Stimulated activated naive CD8-positive, alpha-beta T cell treated with anti-CD3 and anti-CD28 coated beads, Interleukin-15, Interleukin-2, amounts not matched to agents 100 ng/mL and 50 ng/mL, for 24 hours (primary cell): ENCODE measurements around the gene RAD54L2.
A peak's percentile ranks its signal among the peaks of the same experiment; 100 is the strongest.
"Not testable (repeated sequence)": the region's sequence is repeated elsewhere in the genome, so short reads cannot be mapped to it uniquely, and the experiment has no call there.

Experiments
- H3K27ac Mint-ChIP-seq: one replicate; pipeline ENCODE4 v1.8.0; 2021; ENCODE audit warnings: mild to moderate bottlenecking, mixed read lengths
- H3K27me3 Mint-ChIP-seq: one replicate; pipeline ENCODE4 v1.8.0; 2021; ENCODE audit warnings: mixed read lengths
- H3K36me3 Mint-ChIP-seq: one replicate; pipeline ENCODE4 v1.8.0; 2021; ENCODE audit warnings: low read depth, mixed read lengths
- H3K4me1 Mint-ChIP-seq: one replicate; pipeline ENCODE4 v1.8.0; 2021; ENCODE audit warnings: low read depth, mixed read lengths
- H3K4me3 Mint-ChIP-seq: one replicate; pipeline ENCODE4 v1.8.0; 2021; ENCODE audit warnings: mild to moderate bottlenecking, mixed read lengths
- H3K9me3 Mint-ChIP-seq: one replicate; pipeline ENCODE4 v1.8.0; 2021; ENCODE audit warnings: mixed read lengths

RAD54L2 gene

GRCh38 chr3:51524874-51525273 lies 13.6 kb upstream of the RAD54L2 start:
- H3K9me3 Mint-ChIP-seq, H3K4me3 Mint-ChIP-seq, H3K36me3 Mint-ChIP-seq, H3K27me3 Mint-ChIP-seq, H3K4me1 Mint-ChIP-seq, H3K27ac Mint-ChIP-seq: not testable (repeated sequence)

DNA sequence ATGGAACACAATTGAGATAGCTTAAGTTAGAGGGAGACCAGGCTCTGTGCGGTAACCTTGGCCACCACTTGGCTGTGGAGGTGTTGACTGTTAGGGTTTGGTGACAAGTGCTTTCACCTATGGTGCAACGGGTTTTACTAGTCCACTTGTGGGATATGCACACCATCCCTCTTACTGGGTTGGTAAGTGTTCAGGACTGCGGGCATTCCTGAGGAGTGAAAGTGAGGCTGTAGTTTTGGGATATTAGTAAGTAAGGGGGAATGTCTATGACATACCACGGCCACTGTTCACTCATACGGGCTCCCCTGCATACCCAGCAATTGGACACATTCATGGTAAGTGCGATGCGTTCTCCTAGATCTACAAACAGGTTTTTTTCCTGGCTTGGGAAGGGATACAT lies 8.0 kb upstream of the RAD54L2 start:
- Mint-ChIP-seq H3K27ac (no peak overlapping the region), H3K9me3 (no peaks in the 10 kb centered on the region), H3K4me3 (no peak overlapping the region), H3K4me1 (no peaks in the 10 kb centered on the region), H3K36me3 (no peaks in the 10 kb centered on the region), H3K27me3 (no peaks in the 10 kb centered on the region)

DNA sequence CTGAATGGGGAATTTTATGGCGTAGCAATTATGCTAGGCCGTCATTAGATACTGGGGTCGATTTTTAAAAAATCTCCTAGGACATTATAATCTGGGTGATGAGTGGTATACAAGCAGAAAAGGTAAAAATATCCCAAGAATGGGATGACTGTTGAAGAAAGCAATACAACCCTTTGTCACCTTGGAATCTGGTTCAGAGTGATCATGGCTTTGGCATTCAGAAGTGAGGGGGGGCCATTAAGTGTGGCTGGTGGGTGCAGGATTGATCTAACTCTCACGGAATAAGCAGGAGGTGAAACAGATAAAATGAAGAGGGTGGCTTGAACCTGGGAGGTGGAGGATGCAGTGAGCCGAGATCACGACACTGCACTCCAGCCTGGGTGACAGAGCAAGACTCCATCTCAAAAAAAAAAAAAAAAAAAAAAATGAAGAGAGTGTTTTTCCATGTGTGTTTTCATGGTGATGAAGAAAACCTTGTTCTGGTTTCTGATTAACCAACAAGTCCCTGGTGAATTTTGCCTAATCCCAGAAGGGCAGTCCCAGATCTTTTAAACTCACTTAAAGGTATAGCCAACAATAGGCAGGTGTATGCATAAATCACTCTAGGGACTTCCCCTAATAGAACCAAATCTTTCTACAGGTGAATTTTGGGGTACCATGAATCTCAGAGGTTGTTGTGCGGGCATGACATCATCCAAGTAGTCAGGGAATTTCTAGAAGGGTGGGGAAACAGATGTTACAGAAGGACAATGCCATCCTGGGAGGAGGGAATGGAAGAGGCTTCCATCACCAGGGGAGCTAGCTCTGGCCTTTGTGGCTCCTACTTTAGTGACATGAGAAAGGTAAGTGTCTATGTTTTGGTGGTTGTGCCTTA lies 3.1 kb upstream of the RAD54L2 start:
- no peak overlapping the region for H3K27ac Mint-ChIP-seq
- no peaks in the 10 kb centered on the region for H3K27me3 Mint-ChIP-seq
- H3K4me1 Mint-ChIP-seq: peaks cover 26% of the 10 kb centered on the region
- peak overlapping the region; percentile 6 for H3K4me3 Mint-ChIP-seq
- no peaks in the 10 kb centered on the region for H3K9me3 Mint-ChIP-seq
- no peaks in the 10 kb centered on the region for H3K36me3 Mint-ChIP-seq

GRCh38 chr3:51537631-51538030 lies 888 bp upstream of the RAD54L2 start:
- H3K9me3 Mint-ChIP-seq, H3K27me3 Mint-ChIP-seq: not testable (repeated sequence)
- Mint-ChIP-seq H3K4me1 (peaks cover 37% of the 10 kb centered on the region), H3K36me3 (peaks cover 10% of the 10 kb centered on the region), H3K4me3 (peak overlapping the region; percentile 92), H3K27ac (peak overlapping the region; percentile 97)

DNA sequence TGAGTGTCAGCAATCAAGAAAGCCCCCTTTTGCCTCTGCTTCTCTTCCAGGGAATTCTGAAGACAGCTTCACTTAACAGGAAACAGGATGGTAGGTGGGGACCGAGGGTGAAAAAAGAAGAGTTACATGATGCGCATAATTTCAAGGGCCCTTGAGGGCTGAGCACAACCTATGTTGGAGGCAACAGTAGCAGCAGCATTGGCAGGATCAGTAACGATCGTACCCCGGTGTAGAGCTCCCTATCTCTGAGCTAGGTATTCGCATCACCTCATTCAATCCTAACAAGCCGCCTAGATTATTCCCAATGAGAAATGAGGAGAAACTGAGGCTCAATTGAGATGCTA lies 432 bp upstream of the RAD54L2 start:
- Mint-ChIP-seq H3K4me3 (peak overlapping the region; percentile 92), H3K27ac (peak overlapping the region; percentile 97), H3K27me3 (no peaks in the 10 kb centered on the region), H3K36me3 (peaks cover 10% of the 10 kb centered on the region), H3K4me1 (peaks cover 37% of the 10 kb centered on the region), H3K9me3 (no peaks in the 10 kb centered on the region)

DNA sequence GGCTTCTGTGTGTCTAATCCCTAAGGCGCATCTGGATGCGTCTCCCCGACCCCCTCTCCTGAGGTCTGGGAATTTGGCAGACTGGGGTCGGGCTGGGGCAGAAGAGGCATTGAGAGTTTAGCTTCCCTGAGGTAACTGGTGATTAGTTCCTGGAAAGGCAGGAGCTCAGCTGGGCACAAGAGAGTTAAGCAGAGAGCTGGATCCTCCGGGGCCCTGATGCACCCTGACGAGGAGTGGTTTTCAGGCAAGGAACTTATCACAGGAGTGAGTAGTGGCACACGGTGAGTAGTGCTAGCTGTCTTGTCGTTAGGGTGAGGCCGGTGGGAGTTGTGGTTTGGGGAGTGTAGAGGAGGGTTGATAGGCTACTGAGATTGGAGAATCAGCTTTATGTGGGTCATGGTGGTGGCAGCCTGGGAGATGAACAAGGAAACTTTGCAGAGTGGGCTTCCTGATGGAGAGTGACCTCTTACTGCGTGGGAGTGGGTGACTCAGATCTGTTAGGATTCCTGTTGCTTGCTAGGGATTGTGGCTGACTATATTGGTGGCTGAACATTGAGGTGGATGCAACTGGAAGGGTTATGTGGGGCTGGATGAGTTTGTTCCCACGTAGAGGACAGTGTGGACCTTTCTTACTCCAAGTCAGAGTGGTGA lies 897 bp downstream of the RAD54L2 start:
- peak overlapping the region; percentile 96 for H3K27ac Mint-ChIP-seq
- H3K4me3 Mint-ChIP-seq: peak overlapping the region; percentile 89
- H3K9me3 Mint-ChIP-seq: no peaks in the 10 kb centered on the region
- peaks cover 37% of the 10 kb centered on the region for H3K4me1 Mint-ChIP-seq
- H3K36me3 Mint-ChIP-seq: peaks cover 15% of the 10 kb centered on the region
- no peaks in the 10 kb centered on the region for H3K27me3 Mint-ChIP-seq

DNA sequence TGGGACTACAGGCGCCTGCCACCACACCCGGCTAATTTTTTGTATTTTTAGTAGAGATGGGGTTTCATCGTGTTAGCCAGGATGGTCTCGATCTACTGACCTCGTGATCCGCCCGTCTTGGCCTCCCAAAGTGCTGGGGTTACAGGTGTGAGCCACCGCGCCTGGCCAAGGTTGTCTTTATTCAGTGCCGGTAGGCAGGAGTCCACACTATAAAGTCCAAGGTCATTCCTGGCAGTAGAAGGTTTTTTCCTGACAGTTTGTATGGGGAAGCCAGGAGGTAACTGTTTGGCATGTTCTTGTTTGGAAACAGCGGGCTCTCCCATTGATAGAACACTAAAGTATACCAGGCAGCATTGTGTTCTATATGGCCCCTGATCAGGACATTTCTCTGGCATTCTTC lies 4.1 kb downstream of the RAD54L2 start:
- H3K27ac Mint-ChIP-seq, H3K4me3 Mint-ChIP-seq, H3K27me3 Mint-ChIP-seq, H3K9me3 Mint-ChIP-seq: not testable (repeated sequence)
- H3K36me3 Mint-ChIP-seq: peaks cover 19% of the 10 kb centered on the region
- H3K4me1 Mint-ChIP-seq: peaks cover 27% of the 10 kb centered on the region

GRCh38 chr3:51544011-51544775 lies 5.7 kb downstream of the RAD54L2 start:
- no peak overlapping the region for H3K27ac Mint-ChIP-seq
- no peak overlapping the region for H3K4me3 Mint-ChIP-seq
- H3K36me3 Mint-ChIP-seq: peaks cover 19% of the 10 kb centered on the region

DNA sequence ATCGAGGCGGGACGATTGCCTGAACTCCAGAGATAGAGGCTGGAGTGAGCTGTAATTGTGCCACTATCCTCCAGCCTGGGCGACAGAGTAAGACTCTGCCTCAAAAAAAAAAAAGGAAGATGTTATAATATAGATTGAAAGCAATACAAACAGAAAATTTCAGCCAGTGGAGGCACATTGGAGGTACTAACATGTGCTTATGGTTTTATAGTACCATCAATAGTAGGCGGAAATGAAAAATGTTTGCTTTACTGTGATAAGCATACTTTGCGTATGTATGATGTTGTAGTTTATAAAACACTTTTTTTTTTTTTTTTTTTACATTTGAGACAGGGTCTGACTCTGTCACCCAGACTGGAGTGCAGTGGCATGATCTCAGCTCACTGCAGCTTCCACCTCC lies 8.8 kb downstream of the RAD54L2 start:
- peaks cover 9% of the 10 kb centered on the region for H3K36me3 Mint-ChIP-seq

More at GRCh38 chr3:51544011-51544775, 5.7 kb downstream of the RAD54L2 start:
- peaks cover 27% of the 10 kb centered on the region for H3K4me1 Mint-ChIP-seq
- H3K27me3 Mint-ChIP-seq: no peaks in the 10 kb centered on the region
- H3K9me3 Mint-ChIP-seq: no peaks in the 10 kb centered on the region

DNA sequence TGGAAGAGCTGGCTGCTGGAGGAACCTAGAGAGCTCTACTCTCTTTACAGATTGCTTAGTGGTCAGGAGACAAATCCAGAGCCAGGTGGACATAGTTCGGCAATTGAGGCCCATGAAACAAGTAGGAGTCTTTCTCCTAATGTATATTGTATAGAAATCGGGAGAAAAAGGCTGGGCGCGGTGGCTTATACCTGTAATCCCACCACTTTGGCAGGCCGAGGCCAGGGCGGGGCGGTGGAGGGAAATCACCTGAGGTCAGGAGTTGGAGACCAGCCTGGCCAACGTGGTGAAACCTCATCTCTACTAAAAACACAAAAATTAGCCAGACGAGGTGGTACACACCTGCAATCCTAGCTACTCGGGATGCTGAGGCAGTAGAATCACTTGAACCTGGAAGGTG lies 10.8 kb downstream of the RAD54L2 start:
- Mint-ChIP-seq H3K4me1 (peaks cover 3% of the 10 kb centered on the region), H3K36me3 (peaks cover 10% of the 10 kb centered on the region), H3K4me3 (no peak overlapping the region), H3K9me3 (no peaks in the 10 kb centered on the region), H3K27ac (no peak overlapping the region), H3K27me3 (no peaks in the 10 kb centered on the region)

More for the DNA sequence above, 8.8 kb downstream of the RAD54L2 start:
- Mint-ChIP-seq H3K4me1 (peaks cover 3% of the 10 kb centered on the region), H3K4me3 (no peak overlapping the region), H3K9me3 (no peaks in the 10 kb centered on the region), H3K27me3 (no peaks in the 10 kb centered on the region), H3K27ac (no peak overlapping the region)

- no peaks in the 10 kb centered on the region for H3K27me3 Mint-ChIP-seq
- H3K27ac Mint-ChIP-seq: no peak overlapping the region
- H3K4me1 Mint-ChIP-seq: no peaks in the 10 kb centered on the region
- no peaks in the 10 kb centered on the region for H3K9me3 Mint-ChIP-seq
- peaks cover 6% of the 10 kb centered on the region for H3K36me3 Mint-ChIP-seq
- no peak overlapping the region for H3K4me3 Mint-ChIP-seq
Observed at GRCh38 chr3:51550080-51550819, 11.7 kb downstream of the RAD54L2 start.

GRCh38 chr3:51557993-51558392 lies 19.5 kb downstream of the RAD54L2 start:
- Mint-ChIP-seq H3K36me3 (peaks cover 27% of the 10 kb centered on the region), H3K27me3 (no peaks in the 10 kb centered on the region), H3K4me3 (no peak overlapping the region), H3K9me3 (no peaks in the 10 kb centered on the region), H3K4me1 (peaks cover 3% of the 10 kb centered on the region), H3K27ac (no peak overlapping the region)

DNA sequence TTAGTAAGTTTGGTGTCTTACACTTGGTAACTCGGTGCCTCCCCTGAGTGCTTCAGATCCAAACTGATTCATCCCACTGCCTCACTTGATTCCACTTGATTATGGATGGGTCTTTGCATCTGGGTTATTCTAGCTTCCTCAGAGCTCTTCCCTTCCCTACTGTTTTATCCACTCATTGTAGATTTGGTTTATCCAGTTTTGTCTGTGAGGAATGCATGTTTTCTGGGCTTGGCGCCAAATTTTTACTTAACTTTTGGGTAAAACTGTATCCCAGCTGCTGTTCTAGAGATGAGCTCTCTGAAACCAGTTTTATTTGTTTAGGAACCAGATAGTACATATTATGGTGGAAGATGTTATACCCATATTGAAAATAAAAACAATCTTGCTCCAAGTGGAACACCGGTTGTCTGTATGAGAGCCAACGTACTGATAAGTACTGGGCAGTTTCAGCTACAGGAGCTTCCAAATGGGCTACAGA lies 20.9 kb downstream of the RAD54L2 start:
- H3K4me3 Mint-ChIP-seq: no peak overlapping the region
- peaks cover 23% of the 10 kb centered on the region for H3K36me3 Mint-ChIP-seq
- no peaks in the 10 kb centered on the region for H3K9me3 Mint-ChIP-seq
- H3K27me3 Mint-ChIP-seq: no peaks in the 10 kb centered on the region
- peaks cover 4% of the 10 kb centered on the region for H3K4me1 Mint-ChIP-seq
- H3K27ac Mint-ChIP-seq: no peak overlapping the region

- H3K36me3 Mint-ChIP-seq: peaks cover 23% of the 10 kb centered on the region
- H3K27me3 Mint-ChIP-seq: no peaks in the 10 kb centered on the region
- no peak overlapping the region for H3K4me3 Mint-ChIP-seq
- no peak overlapping the region for H3K27ac Mint-ChIP-seq
- H3K4me1 Mint-ChIP-seq: peaks cover 4% of the 10 kb centered on the region
- H3K9me3 Mint-ChIP-seq: no peaks in the 10 kb centered on the region
Observed at GRCh38 chr3:51559961-51560360, 21.4 kb downstream of the RAD54L2 start.
